DMS53 treated with DMSO at 0.1 percent for 48 hours (cell line): ENCODE results near the gene FAM234A.
A peak's percentile ranks its signal among the peaks of the same experiment; 100 is the strongest.
"Not testable (repeated sequence)": the region's sequence is repeated elsewhere in the genome, so short reads cannot be mapped to it uniquely, and the experiment has no call there.

Experiments used
- DNase-seq: peaks from one replicate; lab custom pipeline; 2025; ENCODE audit not compliant: unreplicated experiment; lab: John Stamatoyannopoulos, UW

The FAM234A gene

GRCh38 chr16:264440-264951, 29.9 kb downstream of the FAM234A start:
- no peak for DNase-seq

- DNase-seq: no peak
Measured at GRCh38 chr16:265002-265529, 30.4 kb downstream of the FAM234A start.

DNA sequence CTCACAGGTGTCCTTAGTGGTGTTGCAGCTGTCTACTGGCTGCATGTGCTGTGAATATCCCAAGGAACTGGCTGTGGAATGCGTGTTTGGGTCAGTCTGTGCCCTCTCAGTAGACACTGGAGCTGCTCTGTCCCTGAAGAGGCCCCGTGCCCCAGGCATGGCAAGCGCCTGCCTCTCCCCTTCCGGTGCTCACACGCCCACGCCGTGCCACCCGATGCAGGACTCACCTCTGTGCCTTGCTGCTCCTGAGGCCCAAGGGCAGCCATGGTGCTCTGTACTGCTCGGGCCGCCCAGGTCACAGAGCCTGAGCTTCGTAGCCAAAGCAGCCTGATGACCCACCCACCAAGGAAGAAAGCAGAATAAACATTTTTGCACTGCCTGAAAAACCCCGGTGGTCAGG, 31.1 kb downstream of the FAM234A start:
- DNase-seq: no peak

GRCh38 chr16:266258-267164, 31.9 kb downstream of the FAM234A start:
- no peak for DNase-seq

DNA sequence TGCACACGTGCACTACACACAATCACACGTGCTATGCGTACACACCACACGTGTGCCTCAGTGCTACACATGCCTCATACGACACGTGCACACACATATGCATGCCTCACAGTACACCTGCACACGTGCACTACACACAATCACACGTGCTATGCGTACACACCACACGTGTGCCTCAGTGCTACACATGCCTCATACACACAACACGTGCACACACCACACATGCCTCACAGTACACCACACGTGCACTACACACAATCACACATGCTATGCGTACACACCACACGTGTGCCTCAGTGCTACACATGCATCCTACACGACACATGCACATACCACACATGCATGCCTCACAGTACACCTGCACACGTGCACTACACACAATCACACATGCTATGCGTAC, 32.9 kb downstream of the FAM234A start:
- not testable (repeated sequence) for DNase-seq

DNA sequence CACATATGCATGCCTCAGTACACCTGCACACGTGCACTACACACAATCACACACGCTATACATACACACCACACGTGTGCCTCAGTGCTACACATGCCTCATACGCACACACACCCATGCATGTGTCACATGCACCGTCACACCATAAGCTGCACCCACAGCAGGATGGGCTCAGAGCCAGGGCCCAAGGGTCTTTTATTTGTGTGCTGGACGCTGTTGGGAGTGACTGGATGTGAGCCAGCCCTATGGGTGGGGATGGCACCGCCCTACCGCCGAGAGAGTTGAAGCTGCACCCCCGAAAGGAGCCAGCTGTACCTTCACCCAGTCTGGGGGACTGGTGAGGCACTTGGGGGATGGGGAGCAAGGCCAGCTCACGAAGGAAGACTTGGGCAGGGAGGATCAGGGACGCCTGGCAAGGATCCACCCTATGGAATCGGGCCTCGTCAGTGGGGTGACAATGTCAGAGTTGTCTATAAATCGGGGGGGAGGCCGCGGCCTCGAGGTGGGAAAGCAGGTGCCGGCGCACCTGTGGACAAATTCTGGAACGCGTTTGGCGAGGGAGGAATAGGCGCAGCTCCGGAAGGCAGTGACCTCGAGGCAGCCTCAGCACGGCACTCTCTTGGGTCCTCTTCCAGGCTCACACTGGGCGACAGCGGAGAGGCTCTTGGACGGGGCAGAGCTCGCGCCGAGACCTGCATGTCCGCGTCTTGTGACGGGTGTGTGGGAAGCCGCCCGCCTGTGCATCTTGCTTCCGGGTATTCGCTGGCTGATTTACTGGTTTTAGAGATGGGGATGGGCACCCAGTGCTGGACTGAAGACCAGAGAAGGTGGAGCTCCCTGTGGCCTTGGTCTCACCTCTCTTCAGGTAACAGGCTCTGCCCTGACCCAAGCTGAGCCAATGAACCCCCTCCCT, 33.8 kb downstream of the FAM234A start:
- no peak for DNase-seq

GRCh38 chr16:269061-269796, 34.6 kb downstream of the FAM234A start:
- no peak for DNase-seq

DNA sequence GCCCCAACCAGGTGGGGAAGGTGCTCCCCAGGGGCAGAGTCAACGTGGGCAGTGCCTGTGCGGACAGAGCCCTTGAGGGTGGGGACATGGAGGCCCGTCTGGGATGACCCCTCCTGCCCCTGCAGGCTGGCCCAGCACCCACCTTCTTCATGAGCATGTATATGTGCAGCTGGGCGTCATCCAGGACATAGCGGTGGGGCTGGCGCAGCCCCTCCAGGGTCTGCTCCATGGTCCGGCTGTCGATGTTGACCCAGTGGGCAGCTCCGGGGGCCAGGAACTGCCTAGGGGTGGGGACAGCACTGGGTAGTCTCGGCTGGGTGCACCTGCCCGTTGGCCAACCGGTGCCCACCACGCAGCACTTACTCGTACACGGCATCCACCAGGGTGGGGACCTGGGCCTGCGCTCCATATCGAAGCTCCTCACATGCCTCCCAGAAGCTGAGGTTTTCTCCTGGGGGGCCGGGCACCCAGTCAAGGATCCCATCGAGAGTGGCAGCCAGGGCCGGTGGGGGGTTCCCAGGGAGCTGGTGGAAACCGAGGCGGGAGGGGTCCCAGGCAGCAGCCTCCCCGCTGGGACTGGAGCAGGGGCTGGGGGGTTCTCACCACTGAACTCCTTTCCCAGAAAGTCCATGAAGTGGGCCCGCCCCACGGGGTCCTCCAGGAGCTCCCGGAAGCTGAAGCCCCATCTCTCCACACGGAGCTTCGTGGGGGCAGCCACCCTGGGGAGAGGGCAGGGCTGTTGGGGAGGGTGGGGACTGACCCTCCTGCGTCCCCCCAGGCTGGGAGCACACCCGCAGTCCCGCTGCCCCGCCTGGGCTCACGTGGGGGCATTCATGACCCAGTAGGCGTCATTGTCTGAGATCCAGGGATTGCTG, 36.0 kb downstream of the FAM234A start:
- no peak for DNase-seq

- no peak for DNase-seq
Measured at GRCh38 chr16:272633-273546, 38.3 kb downstream of the FAM234A start.

DNA sequence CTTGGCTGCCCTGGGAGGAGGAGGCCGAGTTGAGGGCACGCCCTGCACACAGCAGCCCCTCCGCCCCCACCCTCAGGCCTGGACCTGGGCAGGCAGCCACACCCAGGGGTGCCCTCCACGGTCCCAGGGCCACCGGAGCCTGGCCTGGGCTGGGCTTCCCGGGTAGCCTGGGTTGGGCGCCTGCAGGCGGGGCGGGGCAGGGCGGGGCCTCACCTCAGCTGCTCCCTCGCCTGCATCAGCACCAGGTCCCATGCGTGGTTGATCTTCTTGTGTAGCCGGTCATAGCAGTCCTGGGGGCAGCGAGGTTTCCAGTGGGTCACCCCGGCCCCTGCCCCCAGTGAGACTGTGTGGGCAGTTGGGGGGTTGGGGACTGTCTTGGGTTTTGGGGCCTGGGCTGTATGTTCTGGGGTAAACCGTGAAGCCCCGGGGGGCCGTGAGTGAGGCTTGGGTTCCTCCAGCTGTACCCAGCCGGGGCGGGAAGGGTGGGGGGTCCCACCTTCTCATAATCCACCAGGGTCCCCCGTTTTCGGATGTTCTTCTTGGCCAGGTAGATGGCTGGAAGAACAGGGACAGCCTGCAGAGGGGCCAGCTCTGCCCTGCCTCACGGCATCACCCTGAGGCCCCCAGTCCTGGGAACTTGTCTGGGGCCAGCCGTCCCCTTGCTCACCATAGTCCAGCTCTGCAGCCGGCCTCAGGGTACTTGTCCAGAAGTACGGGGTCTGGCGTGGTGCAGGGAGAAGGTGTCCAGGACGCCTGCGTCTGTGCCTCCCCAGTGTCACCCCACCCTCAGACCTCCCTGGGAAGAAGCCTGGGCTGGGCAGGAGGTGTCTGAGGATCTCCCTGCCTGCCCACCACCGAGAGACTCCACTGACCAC, 39.2 kb downstream of the FAM234A start:
- no peak for DNase-seq

- no peak for DNase-seq
Measured at GRCh38 chr16:275041-275641, 40.5 kb downstream of the FAM234A start.

DNA sequence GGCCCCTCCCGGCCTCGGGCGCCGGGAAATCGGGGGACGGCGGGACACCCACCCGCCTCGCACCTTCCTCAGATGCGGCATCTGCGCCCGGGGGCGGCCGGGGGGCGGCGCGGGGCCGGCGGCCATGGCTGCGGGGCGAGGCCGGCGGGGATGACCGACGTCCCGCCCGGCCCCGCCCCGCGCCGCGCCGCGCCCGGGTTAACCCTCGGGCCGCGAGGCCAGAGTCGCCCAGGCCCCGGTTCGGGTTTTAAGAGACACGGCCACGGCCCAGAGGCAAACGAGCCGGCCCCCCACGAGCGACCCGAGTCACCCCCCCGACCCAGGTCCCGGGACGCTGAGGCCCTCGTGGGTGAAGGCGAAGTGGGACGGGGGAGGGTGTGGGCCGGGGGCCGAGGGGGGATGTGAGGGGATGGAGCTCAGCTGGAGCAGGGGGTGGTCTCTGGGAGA, 41.2 kb downstream of the FAM234A start, which contains the start of gene RGS11:
RGS11 (minus strand) TSS at position 159 of the 447 bp plus-strand sequence; CDS start at position 126, 33 bp downstream.
- no peak for DNase-seq

DNA sequence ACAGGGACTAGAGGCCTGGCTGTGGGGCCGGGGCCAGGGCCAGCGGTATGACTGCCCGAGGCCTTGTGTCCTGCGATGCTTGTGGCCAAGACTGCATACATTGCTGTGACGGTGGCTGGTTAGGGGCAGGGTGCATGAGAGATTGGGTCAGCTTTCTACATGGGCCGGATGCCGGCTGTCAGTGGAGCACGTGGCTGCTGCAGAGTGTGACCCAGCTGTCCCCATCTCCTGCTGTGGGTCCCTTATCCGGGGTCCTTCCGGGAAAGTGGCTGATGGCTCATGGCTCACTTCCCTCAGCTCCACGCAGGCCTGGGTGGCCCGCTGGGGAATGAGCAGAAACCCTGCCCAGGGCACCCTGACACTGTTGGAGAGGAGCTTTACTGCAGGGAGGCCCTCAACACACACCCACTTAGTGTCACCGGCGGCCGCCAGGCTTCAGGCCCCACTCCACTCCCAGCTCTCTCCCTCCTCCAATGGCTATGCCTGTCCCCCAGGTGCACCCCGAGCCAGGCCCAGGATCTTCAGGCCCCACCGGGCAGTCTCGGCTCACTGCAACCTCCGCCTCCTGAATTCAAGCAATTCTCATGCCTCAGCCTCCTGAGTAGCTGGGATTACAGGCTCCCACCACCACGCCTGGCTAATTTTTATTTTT, 41.9 kb downstream of the FAM234A start:
- no peak for DNase-seq

- peak; percentile 46 for DNase-seq
Measured at GRCh38 chr16:278863-279366, 44.3 kb downstream of the FAM234A start.

DNA sequence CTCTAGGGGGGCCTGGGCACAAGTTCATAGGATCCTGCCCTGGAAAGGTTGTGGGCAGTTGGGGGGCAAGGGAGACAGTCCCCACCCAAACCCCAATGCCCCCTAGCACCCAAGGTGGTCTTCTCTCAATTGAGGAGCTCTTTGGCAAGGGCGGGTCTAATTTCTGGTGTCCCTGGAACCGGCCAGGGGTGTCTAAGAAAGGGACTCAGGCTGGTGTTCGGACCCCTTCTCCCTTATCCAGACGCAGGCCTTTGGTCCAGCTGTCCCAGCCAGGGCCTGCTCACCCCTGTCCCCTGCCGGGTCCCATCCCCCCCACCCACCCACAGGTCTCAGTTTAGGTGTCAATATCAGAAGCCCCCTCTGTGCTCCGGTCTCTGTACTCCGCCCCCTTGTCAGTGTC, 44.9 kb downstream of the FAM234A start:
- DNase-seq: no peak

- DNase-seq: no peak
Measured at GRCh38 chr16:280005-280460, 45.4 kb downstream of the FAM234A start.
